Measurements from ENCODE around the gene ZNF25.

- TF ChIP-seq RARB (CRISPR knock-in tag; IDR thresholded peaks at IDR 0.05) (no peak), SNAI2 (CRISPR knock-in tag; IDR thresholded peaks at IDR 0.05) (no peak), BACH2 (CRISPR knock-in tag; IDR thresholded peaks at IDR 0.05; ENCODE audit: borderline replicate concordance) (no peak)
These were observed 41.7 kb downstream of the ZNF25 start for GRCh38 chr10:37934791-37935190.

All from SK-N-SH treated with all-trans-retinoic acid at 6 μM for 48 hours (cell line).